Uterus (tissue), 2 donors: ENCODE measurements around the gene MAP3K3.

Experiments
- CTCF ChIP-seq, 4 experiments: fragments of 200-600 bp in 2 of 4; fragments of 450-650 bp in 2 of 4; sonication (generic) in 2 of 4; IDR thresholded peaks; one replicate each; pipeline ENCODE4 v1.5.1; 2016 to 2019; ENCODE audit warnings: antibody characterized with exemption in 4 of 4, mild to moderate bottlenecking in 2 of 4, moderate library complexity in 1 of 4
- POLR2A ChIP-seq, 2 donors: fragments of 450-650 bp; IDR thresholded peaks; one replicate each; pipeline ENCODE4 v1.6.1; 2016; ENCODE audit warnings: antibody characterized with exemption in 2 of 2, mild to moderate bottlenecking in 1 of 2, moderate library complexity in 1 of 2

- TF ChIP-seq CTCF (IDR thresholded peaks at IDR 0.05): no peak
- TF ChIP-seq POLR2A (IDR thresholded peaks at IDR 0.05): no peak
These were observed 961 bp upstream of the MAP3K3 start for GRCh38 chr17:63621229-63621683.
